SK-N-SH (cell line): ENCODE results near the gene HK1.

Experiments
- EP300 ChIP-seq, 2 experiments: IDR thresholded peaks; 2 replicates each; pipeline versions ENCODE4 v1.4.0 to v1.6.1; 2012; ENCODE audit warnings: borderline replicate concordance in 1 of 2, low read depth in 1 of 2, low read length in 1 of 2
- FOXJ3 ChIP-seq: sonication (generic); formaldehyde crosslinking; IDR thresholded peaks from 2 replicates; pipeline ENCODE4 v1.5.1; 2020; ENCODE audit warnings: mild to moderate bottlenecking, missing genetic modification reagents
- MXI1 ChIP-seq: IDR thresholded peaks from 2 replicates; pipeline ENCODE4 v1.6.1; 2012; ENCODE audit warnings: mild to moderate bottlenecking, low read depth, low read length, improper control_type of control experiment
- NFIC ChIP-seq: IDR thresholded peaks from 2 replicates; pipeline ENCODE4 v1.4.0; 2012; ENCODE audit warnings: borderline replicate concordance
- RAD21 ChIP-seq: IDR thresholded peaks from 2 replicates; pipeline ENCODE4 v1.6.1; 2012; ENCODE audit warnings: mild to moderate bottlenecking, low read length
- TF ChIP-seq, protein P1 (sequence below): fragments of 200-600 bp; sonication (generic); IDR thresholded peaks from 2 replicates; pipeline ENCODE4 v1.6.1; 2017; ENCODE audit warnings: antibody characterized with exemption, mild to moderate bottlenecking, moderate library complexity

DNA sequence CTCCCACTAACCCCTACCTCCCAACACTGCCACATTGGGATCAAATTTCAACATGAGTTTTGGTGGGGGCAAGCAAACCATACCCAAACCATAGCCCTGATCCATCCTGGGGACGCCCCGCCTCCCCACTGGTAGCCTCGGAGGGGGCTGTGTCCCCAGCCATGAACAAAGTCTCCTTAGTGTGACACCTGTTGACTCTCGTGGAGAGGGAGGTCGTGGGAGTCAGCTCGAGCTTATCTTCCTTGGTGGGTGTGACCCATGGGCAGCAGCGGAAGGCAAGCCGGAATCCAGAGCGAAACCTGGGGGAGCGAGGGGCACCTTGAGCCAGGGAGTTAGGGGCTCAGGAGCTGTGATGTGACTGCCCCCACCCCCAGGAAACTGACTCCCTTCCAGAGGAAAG lies 126.5 kb downstream of the HK1 start:
- TF ChIP-seq FOXJ3 (CRISPR knock-in tag) (no peak), RAD21 (no peak), NFIC (no peak), EP300 (IDR thresholded peaks at IDR 0.05; ENCODE audit: borderline replicate concordance in 1 of 2, low read depth in 1 of 2, low read length in 1 of 2) (no peak), MXI1 (no peak)
- TF ChIP-seq, protein P1, sequence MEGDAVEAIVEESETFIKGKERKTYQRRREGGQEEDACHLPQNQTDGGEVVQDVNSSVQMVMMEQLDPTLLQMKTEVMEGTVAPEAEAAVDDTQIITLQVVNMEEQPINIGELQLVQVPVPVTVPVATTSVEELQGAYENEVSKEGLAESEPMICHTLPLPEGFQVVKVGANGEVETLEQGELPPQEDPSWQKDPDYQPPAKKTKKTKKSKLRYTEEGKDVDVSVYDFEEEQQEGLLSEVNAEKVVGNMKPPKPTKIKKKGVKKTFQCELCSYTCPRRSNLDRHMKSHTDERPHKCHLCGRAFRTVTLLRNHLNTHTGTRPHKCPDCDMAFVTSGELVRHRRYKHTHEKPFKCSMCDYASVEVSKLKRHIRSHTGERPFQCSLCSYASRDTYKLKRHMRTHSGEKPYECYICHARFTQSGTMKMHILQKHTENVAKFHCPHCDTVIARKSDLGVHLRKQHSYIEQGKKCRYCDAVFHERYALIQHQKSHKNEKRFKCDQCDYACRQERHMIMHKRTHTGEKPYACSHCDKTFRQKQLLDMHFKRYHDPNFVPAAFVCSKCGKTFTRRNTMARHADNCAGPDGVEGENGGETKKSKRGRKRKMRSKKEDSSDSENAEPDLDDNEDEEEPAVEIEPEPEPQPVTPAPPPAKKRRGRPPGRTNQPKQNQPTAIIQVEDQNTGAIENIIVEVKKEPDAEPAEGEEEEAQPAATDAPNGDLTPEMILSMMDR: no peak
